AG08396 (cell line): ENCODE results near the gene FFAR3.
A peak's percentile ranks its signal among the peaks of the same experiment; 100 is the strongest.

Experiments used
- DNase-seq: peaks from one replicate; pipeline ENCODE4 v3.0.0; 2012; ENCODE audit warnings: low spot score, mixed read lengths

Gene FFAR3

DNA sequence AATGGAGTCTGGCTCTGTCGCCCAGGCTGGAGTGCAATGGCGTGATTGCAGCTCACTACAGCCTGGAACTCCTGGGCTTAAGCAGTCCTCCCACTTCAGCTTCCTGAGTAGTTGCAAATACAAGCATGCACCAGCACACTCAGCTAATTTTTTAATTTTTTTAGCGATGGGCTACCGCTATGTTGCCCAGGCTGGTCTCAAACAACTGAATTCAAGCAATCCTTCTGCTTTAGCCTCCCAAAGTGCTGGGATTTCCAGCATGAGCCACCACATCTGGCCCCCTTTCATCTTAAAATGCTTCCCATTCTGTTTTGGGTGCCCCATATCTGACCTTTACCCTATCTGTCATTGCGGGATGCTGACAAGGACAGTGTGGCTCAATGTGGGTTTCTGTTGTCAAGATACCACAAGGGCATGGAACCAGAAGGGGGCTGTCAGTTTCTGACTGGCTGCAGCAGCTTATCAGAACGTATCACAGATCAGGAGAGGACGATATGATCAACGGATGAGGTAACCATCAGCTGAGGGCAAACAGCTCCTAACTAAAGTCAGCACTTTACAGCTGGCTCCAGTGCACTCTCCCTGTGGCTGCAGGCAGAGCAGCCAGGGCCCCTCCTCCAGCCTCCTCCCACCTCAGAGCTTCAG lies 45.0 kb downstream of the FFAR3 start:
- DNase-seq: no peak

DNA sequence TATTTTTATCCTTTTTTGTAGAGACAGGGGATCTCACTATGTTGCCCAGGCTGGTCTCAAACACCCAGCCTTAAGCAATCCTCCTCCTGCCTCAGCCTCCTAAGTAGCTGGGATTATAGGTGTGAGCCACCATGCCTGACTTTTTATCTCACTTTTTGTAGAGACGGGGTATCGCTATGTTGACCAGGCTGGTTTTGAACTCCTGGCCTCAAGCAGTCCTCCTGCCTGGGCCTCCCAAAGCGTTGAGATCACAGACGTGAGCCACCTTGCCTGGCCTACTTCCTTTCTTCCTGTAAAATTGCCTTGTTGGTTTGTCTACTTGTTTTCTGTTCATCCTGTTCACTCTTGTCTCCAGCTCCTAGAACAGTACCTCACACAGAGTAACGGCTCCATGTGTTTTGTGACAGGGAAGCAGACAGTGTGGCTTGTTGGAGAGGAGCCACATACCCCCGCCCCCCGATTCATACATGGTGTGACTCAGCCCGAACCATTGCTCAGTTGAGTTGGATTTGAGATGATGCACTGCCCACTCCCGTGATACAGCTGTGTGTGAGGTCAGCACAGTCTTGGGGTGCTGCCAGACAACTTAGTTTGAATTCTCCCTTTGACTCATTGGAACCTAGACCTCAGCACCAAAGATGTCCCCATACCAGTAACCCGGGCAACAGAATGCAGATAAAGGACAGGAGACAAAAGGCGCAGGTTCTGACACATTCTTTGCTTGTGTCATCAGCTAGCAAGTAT lies 46.8 kb downstream of the FFAR3 start:
- peak; percentile 78 for DNase-seq

DNA sequence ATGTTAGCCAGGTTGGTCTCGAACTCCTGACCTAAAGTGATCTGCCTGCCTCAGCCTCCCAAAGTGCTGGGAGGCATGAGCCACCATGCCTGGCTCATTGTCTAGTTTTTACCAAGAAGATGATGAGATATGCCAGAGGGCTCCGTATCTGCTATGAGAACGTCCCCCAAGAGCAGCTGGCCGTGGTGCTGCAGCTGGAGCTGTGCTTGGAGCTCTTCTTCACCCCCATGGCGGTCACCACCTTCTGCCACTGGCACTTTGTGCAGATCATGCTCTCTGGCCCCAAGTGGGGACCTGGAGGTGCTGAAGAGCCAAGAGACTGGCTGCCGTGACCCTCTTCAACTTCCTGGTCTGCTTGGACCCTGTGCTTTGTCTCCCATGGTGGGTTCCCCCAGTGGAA lies 49.4 kb downstream of the FFAR3 start:
- DNase-seq: no peak

GRCh38 chr19:35408284-35409171 lies 50.3 kb downstream of the FFAR3 start:
- DNase-seq: no peak

- DNase-seq: no peak
Observed at GRCh38 chr19:35409191-35409590, 50.9 kb downstream of the FFAR3 start.
